LoVo (cell line): Measurements from ENCODE around the gene TLE5.
"Not testable (repeated sequence)": the region's sequence is repeated elsewhere in the genome, so short reads cannot be mapped to it uniquely, and the experiment has no call there.

Experiments used
- DNase-seq: peaks from one replicate; pipeline ENCODE4 v3.0.0-alpha.2; 2016; ENCODE audit warnings: low spot score

TLE5 gene

DNA sequence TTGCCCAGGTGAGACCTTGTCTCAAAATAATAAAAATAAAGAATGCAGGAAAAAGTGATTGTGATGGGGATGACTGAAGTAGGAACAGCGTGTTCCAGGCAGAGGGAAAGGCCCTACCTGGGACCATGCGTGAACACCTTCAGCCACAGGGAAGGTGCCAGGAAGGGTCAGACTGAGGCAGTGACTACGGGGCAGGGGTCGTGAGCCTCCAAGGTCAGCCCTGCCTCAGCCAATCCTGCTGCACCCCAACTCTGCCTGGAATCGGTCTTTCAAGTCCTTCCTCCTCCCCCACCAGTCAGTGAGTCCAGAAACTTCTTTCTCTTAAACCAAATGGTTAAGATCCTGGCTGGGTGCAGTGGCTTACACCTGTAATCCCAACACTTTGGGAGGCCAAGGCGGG, 17.1 kb downstream of the TLE5 start:
- DNase-seq = no peak

DNA sequence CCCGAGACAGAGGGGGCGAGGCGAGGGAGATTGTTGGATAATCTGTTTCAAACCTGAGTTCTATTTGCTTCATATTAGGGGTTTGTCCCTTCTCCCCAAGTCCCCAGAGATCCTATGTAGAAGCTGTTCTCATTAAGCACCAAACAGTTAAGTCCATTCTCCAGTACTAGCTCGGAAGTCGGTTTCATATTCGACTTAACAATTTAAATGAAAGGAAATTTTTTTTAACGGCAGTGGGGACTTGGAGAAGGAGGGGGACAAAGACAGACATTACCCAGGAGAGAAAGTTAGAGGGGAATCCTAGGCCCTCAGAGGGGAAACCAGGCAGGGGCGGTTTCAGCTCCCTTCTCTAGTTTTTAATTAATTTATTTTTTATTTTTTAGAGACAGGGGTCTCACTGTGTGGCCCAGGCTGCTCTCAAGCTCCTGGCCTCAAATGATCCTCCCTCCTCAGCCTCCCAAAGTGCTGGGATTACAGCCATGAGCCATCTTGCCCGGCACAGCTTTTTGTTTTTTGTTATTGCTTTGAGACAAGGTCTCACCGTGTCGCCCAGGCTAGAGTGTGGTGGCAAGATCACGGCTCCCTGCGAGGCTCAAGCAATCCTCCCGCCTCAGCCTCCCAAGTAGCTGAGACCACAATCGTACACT, 19.6 kb downstream of the TLE5 start:
- no peak for DNase-seq

DNA sequence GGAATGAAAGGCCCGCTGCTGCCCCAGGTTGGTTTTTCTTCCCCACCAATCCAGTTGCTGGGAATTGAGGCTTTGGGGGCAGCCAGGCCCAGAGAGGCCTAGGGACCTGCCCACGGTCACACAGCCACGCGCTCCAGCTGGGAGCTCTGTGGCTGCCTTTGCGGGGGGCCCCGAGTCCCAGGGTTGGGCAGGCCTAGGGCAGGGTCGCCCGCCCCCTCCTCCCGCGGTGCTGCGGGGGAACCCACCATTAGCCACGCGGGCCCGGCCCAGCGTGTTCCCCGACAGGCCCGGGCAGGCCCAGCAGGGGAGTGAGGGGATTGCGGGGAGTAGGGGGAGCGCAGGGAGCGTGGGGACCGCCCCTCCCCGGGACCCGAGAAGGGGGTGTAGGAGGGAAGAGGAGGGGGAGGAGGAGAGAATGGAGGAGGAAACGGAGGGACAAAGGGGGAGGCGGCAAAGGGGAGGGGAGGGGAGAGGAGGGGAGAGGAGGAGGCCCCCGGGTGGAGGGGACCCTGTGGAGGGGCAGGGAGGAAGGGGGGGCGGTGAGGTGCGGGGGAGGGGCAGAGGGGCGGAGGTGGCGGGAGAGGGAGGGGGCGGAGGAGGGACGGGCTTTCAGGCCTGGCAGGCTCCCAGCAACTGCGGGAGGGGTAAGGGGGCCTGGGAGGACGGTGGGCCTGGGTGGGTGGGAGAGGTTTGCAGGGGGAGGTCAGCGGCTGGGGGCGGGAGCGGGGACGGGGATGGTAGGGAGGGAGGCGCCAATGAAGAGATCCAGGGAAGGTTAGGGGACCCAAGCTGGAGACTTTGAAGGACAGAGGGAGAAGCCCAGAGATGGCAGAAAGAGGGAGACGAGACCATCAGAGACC, 20.3 kb downstream of the TLE5 start:
- DNase-seq = no peak

DNA sequence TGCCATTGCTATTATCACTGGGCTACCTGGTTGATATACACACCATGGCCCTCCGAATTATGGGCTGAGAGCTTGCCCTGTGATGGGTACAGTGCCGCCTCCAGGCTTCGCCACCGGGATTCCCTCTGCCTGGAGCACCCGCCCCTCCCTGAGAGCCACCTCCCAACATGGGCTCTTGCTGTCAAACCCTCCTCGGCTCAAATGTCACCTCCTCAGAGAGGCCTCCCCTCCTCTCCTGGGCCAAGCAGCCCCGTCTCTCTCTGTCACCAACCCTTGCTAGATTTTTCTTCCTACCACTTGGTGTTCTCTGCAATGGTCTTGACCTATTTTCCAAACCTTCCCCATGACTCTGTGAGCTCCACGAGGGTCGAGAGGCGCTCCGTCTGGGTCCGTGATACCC, 21.0 kb downstream of the TLE5 start:
- no peak for DNase-seq

DNA sequence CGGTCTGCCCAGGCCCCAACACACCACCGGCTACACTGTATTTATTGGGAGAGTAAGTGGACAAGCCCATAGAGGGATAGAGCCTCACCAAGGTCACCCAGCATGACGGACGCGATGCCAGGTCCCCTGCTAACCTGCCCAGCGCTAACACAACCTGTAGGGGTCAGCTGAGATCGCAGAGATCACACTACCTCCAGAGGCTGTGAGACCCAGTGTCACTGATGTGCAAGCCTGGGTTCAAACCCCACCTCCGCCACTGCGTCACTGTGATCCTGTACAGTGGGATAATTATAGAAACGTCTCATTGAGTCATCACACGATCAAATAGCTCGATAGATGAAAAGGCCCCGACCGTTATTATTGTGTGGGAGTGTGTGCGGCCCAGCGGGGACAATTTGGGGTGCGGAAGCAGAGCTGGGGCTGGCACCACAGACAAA, 22.6 kb downstream of the TLE5 start:
- DNase-seq = no peak

DNA sequence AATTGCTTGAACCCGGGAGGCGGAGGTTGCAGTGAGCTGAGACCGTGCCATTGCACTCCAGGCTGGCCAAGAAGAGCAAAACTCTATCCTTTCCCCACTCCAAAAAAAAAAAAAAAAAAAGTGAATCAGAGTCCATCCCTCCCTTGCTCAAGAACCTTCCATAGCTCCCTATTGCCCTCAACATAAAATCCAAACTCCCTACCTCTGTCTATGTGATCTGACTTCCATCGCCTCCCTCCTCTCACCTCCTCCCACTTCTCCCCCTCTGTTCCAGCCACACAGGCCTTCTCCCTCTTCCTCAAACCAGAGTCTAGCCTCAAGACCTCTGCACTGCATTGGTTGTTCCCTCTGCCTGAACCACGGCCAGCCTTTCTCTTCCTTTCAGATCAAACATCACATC, 23.2 kb downstream of the TLE5 start:
- no peak for DNase-seq

DNA sequence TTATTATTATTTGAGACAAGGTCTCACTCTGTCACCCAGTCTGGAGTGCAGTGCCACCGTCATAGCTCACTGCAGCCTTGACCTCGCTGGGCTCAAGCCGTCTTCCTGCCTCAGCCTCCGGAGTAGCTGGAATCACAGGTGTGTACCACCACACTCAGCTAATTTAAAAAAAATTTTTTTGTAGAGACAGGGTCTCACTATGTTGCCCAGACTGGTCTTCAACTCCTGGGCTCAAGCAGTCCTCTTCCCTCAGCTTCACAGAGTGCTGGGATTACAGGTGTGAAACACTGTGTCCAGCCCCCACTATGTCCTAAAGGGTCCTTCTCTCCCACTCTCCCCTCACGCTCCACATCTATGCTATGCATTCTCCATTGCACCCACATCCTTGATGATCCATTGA, 24.1 kb downstream of the TLE5 start:
- DNase-seq = no peak

DNA sequence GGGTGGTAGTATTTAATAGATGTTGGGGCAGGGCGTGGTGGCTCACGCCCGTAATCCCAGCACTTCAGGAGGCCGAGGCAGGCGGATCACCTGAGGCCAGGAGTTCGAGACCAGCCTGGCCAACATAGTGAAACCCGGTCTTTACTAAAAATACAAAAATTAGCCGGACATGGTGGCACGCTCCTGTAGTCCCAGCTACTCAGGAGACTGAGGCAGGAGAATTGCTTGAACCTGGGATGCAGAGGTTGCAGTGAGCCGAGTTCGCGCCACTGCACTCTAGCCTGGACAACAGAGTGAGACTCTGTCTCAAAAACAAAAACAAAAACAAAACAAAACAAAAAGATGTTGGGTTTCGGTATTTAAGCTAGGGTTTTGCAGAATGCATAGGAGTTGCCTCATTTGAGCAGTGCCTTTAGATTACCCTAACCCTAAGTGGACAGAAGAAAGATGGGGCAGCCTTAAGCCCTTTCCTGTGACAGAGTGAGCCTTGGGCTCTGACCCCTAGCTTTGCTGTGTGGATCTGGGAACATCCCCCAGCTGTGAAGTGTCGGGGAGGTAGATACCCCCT, 25.2 kb downstream of the TLE5 start:
- not testable (repeated sequence) for DNase-seq

DNA sequence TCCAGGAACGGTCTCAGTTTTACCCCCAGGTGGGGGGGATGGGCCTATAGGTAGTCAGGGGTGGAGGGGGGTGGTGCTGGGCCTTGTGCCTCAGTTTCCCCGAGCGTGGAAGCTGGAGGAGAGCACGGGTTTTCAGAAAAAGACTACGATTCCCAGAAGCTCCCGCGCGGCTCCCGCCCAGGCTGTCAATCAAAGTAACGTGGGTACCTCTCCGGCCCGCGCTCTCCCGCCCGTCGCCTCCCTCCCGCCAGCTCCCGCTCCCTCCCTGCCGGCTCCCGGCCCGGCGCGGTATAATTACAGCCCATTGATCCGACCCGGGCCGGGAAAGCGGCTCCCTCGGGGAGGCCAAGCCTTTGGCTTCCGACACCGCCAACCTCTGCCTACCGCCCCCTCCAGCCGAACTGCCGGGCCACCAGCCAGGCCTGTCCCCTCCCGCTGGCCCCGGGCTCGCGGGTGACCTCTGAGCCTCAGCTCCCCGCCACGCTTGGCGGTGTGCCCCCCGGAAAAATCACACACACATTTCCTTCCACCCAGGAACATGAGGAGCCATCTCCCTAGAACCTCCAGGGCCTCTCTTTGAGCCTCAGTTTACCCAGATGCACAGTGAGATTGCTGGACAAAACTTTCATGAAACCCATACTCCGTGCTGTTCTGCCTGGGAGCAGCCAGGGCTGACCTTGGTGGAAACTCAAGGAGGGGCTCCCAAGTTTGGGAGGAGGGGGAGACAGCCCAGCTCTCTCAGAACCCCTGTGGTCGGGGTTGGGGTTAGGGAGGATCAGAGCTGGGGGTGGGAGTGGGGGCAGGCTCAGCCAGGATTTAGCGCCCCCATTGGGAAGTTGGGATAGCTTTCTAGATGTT, 25.9 kb downstream of the TLE5 start:
- DNase-seq = peak; percentile 95

DNA sequence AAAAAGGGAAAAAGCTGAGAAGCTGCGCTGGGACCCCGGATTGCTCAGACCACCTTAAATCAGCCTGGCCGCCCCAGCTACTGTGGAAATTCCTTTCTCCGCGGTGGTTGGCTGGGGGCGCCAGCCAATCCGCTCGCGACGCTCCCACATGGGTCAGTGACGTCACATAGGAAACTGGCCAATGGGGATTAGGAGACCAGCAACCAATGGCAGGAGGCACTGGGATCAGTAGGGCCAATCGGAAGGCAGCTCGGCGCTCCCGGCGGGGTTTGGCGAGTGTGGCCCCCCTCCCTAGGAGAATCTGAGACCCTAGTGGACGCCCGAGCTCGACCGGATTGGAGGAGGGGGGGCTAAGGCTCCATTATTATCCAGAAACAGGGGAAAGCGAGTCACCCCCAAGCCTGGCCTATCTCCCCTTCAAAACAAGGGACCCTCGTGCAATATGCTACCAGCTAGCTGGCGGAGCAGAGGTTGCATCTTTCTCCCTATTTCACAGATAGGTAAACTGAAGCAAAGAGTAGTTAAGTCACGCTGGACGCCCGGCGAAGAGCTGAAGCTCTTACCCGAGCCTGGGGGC, 26.7 kb downstream of the TLE5 start:
- peak; percentile 99 for DNase-seq

DNA sequence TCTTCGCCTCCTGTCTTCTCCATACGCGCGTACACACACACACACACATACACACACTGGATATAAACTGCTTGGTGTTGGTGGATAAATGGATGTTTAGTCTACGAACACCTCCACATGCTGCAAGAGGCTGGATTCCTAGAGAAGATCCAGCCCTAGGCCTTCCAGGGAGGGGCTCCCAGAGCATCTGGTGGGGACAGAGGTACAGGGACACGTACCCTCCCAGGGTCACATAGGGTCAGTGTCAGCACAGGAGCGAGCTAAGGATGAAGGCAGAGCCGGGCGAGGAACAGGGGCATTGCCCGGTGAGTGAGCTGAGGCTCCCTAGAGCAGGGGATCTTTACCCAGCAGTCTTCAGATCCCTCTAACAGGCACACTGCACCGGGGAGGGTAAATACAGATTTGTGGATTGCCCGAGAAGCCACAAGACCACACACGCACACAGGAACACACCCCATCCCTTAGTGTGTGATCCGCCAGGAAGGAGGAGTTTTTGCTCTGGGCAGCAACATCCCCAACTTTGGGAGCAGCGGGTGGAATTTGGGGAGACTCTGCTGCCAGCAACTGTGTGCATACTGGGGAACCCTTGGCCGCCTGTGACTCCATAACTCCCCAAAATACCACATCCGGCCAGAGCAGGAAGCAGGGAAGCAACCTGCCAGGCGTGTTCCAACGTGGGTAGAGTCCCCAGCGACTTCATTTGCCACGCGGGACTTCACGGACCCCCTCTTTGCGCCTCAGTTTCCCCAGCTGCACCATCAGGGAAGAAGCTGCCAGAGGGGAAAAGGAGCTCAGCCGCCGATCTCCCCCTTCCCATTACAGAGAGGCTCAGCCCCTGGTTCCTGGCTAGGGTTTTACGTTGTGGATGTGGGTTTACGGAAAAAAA, 27.4 kb downstream of the TLE5 start:
- no peak for DNase-seq

DNA sequence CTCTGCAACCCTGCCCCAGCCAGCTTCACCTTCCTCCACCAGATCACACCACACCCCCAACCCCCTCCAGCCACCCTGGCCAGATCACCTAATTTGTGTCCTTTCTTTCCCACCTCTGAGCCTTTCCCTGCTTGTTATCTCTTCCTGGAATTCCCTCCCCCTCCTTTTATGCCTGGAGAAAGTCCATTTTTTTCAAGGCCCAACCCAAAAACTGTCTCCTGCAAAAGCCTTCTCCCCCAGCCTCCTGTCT, 28.0 kb downstream of the TLE5 start:
- no peak for DNase-seq

DNA sequence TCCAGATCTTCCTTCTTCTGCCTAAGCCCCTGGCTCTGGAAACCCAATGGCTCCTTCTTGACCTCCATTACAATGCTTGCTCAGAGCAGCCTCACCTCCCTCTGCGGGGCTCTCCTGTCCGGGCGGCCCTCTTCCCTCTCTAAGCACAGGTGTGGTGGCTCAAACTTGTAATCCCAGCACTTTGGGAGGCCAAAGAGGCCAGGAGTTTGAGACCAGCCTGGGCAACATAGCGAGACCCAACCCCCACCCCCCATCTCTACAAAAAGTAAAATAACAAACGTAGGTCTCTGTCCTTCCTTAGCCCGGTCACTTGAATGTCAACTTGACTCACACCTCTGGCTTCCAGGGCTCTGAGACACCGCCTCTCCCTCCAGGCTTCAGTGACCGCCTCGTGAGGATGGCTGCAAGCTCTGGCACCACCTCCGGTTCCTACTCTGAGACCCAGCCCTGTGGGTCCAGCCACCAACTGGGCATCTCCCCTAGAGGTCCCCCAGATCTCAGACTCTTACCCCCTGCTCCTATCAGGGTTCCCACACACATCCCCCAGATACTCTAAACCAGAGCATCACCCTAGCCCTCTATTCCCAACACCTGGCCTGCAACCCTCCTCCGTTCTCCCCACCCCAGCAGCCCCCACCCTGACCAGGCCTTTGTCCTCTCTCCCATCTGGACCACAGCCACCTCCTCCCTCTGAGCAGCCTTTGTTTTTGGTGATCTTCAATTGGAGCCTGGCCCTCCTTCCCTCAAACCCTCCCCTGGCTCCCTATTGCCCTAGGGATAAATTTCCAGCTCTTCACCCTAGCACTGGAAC, 28.5 kb downstream of the TLE5 start:
- no peak for DNase-seq

DNA sequence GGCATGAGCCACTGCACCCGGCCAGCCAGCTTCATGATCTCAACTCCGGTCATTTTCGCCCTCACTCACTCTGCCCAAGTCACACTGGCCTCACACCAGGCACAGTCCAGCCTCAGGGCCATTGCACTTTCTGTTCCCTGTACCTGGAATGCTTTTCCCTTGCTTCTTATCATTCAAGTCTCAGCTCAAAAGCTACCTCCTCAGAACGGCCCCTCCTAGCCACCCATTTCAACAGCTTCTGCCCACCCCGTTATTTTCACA, 30.8 kb downstream of the TLE5 start:
- no peak for DNase-seq

DNA sequence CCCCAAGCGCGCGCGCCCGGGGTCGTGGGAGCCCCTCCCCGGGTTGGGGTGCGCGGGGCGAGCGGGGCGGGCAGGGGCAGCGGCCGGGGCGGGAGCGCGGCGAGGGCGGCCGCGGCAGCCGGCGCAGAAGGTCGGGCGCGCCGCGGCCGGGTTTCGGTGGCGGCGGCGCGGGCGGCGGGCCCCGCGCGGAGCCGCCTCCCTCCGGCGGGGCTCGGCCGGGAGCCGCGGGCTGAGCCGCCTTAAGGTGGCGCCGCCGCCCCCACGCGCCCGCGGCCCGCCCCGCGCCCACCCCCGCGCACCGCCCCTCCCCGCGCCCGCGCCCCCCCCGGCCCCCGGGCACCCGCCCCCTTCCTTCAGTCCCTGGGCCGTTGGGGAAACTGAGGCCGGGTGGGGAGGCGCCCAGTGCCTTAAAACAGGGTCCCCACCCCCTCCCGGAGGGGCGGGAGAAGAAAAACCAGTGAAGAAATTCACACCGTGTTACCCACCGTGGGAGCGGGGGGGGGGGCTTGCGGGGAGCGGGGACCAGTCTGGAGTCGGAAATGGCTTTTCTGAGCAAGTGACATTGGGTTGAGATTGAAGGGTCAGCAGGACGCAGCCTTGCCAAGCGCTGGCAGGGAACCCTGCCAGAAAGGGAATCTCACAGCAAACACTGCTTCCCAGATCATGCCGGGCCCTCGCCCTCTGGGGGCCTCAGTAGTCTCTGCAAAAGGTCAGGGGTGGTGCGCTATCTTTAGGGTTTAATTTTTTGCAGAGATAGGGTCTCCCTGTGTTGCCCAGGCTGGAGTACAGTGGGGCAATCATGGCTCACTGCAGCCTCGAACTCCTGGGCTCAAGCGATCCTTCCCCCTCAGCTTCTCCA, 33.0 kb downstream of the TLE5 start, which contains the start of gene TLE2:
TLE2 (minus strand) TSS at position 216 of the 859 bp plus-strand sequence. CDS start 376 bp downstream, outside the sequence.
- DNase-seq = peak; percentile 13

DNA sequence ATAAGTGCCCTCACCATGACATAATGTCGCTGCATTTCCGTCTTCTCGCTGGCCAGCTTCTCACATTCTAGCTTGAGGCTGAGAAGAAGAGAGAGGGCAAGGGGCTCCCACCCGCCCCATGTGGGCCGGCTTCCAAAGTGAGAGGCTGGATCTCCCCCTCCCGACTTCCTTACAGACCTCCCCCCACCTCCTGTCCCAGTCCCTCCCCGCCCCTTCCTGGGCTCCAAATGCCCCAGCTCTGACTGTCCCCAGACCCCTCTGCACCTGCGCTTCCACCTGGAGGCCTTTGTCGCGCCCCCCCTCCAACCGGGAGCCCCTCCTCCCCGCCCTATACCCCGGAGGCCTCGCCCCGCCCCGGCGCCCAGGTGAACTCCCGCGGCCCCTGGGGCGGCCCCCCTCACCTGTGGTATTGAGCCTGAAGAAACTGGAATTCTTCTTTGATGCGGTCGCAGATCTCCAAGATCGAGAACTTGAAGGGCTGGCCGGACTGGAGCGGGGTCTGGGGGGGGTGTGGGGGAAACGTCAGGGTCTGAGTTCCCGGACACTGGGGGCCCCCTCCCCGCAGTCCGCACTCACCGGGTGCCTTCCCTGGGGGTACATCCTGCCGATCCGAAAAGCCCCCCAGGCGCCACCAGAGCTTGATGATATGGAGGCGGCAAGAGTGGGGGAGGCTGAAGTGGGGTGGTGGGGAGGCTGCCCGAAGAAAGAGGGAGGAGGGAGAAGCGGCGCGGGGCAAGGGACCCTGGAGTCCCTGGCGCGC, 33.8 kb downstream of the TLE5 start:
- no peak for DNase-seq

DNA sequence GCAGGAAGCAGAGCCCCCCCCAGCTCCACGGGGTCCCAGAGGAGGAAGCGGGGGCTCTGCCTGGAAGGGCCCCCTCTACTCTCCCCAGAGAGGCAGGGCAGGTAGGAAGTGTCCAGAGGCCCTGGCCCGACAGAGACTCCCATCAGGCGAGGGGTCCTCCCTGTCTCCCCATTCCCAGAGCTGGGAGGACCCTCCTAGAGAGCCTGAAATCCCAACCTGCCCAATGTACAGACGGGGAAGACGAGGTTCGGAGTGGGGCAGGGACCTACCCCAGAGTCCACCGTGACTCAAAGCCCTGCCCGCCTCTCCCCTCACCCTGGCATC, 34.4 kb downstream of the TLE5 start:
- no peak for DNase-seq

DNA sequence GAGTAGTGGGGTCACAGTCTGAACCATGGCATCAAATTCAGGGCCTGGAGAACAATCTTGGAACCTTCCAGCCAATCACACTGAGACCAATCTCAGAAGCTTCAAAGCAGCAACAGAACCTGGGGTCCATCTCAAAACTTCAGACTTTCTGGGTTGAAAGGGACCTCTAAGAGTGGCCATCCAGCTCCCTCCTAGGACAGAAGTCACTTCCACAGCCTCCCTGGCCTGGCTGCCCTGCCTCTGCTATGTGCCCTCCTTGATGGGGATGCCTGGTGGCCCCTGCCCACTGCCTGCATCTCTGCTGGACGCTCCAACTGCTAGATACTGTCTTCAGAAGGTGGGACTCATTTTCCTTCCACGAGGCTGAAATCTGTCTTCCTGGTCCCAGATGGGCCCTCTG, 35.0 kb downstream of the TLE5 start:
- no peak for DNase-seq

DNA sequence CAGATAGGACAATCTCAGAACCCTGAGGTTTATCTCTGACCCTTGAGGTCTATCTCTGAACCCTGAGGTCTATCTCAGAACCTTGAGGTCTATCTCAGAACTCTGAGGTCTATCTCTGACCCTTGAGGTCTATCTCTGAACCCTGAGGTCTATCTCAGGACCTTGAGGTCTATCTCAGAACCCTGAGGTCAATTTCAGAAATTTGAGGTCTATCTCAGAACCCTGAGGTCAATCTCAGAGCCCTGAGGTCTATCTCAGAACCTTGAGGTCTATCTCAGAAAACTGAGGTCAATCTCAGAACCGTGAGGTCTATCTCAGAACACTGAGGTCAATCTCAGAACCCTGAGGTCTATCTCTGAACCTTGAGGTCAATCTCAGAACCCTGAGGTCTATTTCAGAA, 35.5 kb downstream of the TLE5 start:
- DNase-seq = no peak
